Neutrophil (primary cell): ENCODE measurements around the gene TPBG.

Source experiments
- H3K27ac ChIP-seq: fragments of 200-600 bp; sonication (generic); 2 replicates; pipeline ENCODE4 v1.5.1; 2016; ENCODE audit warnings: mild to moderate bottlenecking, moderate library complexity
- H3K27me3 ChIP-seq: fragments of 200-600 bp; sonication (generic); 2 replicates; pipeline ENCODE4 v1.6.0; 2016; ENCODE audit warnings: mild to moderate bottlenecking
- H3K36me3 ChIP-seq: fragments of 200-600 bp; sonication (generic); 2 replicates; pipeline ENCODE4 v1.5.1; 2017
- H3K4me1 ChIP-seq, 2 experiments: fragments of 200-600 bp in 1 of 2; sonication (generic) in 1 of 2; 1 replicate in 1 of 2; 2 replicates in 1 of 2; pipeline versions ENCODE4 v1.5.1 to v1.6.1; 2013 to 2016; ENCODE audit warnings: low read depth in 1 of 2, low read length in 1 of 2, mild to moderate bottlenecking in 1 of 2, moderate library complexity in 1 of 2; ENCODE audit not compliant: control insufficient read depth in 1 of 2, insufficient read depth in 1 of 2
- H3K4me3 ChIP-seq, 2 experiments: fragments of 200-600 bp in 1 of 2; sonication (generic) in 1 of 2; 1 replicate in 1 of 2; 2 replicates in 1 of 2; pipeline ENCODE4 v1.5.1; 2013 to 2016; ENCODE audit warnings: low read depth in 1 of 2, low read length in 1 of 2, mild to moderate bottlenecking in 1 of 2, moderate library complexity in 1 of 2
- H3K9me3 ChIP-seq: fragments of 200-600 bp; sonication (generic); 2 replicates; pipeline ENCODE4 v1.5.1; 2016
- CTCF ChIP-seq: fragments of 200-600 bp; sonication (generic); IDR thresholded peaks from 2 replicates; pipeline ENCODE4 v1.5.1; 2016; ENCODE audit warnings: antibody characterized with exemption

Gene TPBG

DNA sequence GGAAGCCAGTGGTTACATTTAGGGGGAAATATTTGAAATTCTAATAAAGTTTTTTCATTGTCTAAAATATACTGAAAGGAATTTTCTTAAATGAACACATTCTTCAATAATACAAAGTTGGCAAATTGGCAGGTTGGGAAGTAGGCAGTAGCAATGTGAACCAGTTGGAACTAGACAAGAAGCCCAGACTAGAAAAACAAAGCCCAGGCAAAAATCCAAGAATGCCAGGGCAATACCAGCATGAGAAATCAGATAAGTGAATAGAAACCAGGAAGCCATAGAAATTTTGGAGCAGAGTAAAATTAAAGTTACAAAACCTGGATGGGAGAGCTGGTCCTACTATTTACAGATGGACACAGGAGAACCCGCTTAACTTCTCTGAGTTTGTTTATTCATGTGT, 52.2 kb downstream of the TPBG start:
- Histone ChIP-seq H3K27me3 (no peaks in the 10 kb centered on the region), H3K27ac (no peak overlapping the region), H3K9me3 (no peaks in the 10 kb centered on the region), H3K36me3 (no peaks in the 10 kb centered on the region), H3K4me3 (no peak overlapping the region), H3K4me1 (no peaks in the 10 kb centered on the region)
- TF ChIP-seq CTCF: no peak

- TF ChIP-seq CTCF: no peak
- H3K4me1 ChIP-seq: no peaks in the 10 kb centered on the region
- no peaks in the 10 kb centered on the region for H3K36me3 ChIP-seq
- H3K9me3 ChIP-seq: no peaks in the 10 kb centered on the region
- no peak overlapping the region for H3K4me3 ChIP-seq
- H3K27ac ChIP-seq: no peak overlapping the region
- H3K27me3 ChIP-seq: no peaks in the 10 kb centered on the region
Measured at GRCh38 chr6:82416346-82416745, 52.7 kb downstream of the TPBG start.
